NB4 (cell line): Measurements from ENCODE around the gene TMEM273.

Experiments used
- CTCF ChIP-seq: IDR thresholded peaks from one replicate; pipeline ENCODE4 v1.5.1; 2012; ENCODE audit warnings: low read depth, low read length
- POLR2A ChIP-seq: IDR thresholded peaks from 2 replicates; pipeline ENCODE4 v1.6.1; 2011; ENCODE audit warnings: mild to moderate bottlenecking; ENCODE audit not compliant: insufficient read length; ENCODE audit errors: extremely low read depth

DNA sequence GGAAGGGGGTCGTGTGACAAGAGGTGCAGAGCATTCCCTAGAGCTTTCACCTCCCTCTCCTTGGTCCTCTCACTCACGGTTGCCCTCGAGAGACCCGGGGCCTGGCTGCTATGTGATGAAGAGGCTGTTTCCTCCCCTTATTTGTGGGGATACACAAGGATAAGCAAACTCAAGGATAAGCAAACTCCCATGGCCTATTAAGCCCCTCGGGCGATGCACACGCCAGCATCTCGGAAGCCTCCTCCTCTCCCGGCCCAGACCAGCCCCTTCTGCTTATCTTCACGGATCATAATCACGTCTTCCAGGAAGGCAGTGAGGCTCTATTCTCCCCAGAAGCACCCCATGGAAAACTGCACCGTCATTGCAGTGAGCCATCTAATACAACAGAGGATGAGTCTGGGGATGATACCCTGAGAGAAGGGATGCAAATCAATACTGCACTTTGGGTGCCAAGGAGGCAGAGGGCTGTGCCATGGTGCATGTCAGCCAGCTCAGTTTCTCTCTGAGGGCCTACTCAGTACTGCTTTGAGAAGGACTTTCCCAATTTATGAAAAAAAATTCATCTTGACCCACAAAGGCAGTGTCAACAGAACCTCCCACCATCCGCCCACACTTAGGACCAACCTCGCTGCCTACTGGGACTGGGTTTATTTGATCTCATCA, 22.2 kb downstream of the TMEM273 start:
- TF ChIP-seq POLR2A (no peak), CTCF (no peak)
